ENCODE results near the gene NSF.
"Not testable (repeated sequence)": the region's sequence is repeated elsewhere in the genome, so short reads cannot be mapped to it uniquely, and the experiment has no call there.

NSF gene

DNA sequence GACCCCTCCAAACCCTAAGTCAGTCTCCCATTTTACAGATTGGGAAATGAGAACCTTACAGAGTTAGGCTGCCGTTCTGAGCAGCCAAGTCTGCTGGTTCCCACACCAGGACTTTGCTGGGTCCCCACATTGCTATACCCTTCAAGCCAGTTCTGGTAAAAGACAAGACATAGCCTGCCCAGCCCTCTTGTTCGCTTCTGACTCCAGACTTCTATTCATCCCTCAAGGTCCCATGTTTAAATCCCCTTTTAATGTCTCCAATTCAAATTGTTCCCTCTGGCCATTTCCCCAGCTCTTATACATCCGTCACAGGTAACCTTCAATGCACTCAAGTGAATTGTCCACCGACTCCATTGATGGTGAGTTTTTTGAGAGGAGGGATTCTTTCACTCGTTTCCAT, 197.8 kb downstream of the NSF start:
- DNase-seq (ENCODE audit: low read depth), result no peak
- no peak overlapping the region for H3K4me3 ChIP-seq (ENCODE audit: low read depth, low read length)
- TF ChIP-seq, protein P1, sequence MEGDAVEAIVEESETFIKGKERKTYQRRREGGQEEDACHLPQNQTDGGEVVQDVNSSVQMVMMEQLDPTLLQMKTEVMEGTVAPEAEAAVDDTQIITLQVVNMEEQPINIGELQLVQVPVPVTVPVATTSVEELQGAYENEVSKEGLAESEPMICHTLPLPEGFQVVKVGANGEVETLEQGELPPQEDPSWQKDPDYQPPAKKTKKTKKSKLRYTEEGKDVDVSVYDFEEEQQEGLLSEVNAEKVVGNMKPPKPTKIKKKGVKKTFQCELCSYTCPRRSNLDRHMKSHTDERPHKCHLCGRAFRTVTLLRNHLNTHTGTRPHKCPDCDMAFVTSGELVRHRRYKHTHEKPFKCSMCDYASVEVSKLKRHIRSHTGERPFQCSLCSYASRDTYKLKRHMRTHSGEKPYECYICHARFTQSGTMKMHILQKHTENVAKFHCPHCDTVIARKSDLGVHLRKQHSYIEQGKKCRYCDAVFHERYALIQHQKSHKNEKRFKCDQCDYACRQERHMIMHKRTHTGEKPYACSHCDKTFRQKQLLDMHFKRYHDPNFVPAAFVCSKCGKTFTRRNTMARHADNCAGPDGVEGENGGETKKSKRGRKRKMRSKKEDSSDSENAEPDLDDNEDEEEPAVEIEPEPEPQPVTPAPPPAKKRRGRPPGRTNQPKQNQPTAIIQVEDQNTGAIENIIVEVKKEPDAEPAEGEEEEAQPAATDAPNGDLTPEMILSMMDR (IDR thresholded peaks at IDR 0.05; ENCODE audit: insufficient read depth, low read depth, low read length, missing control alignments), result no peak

DNA sequence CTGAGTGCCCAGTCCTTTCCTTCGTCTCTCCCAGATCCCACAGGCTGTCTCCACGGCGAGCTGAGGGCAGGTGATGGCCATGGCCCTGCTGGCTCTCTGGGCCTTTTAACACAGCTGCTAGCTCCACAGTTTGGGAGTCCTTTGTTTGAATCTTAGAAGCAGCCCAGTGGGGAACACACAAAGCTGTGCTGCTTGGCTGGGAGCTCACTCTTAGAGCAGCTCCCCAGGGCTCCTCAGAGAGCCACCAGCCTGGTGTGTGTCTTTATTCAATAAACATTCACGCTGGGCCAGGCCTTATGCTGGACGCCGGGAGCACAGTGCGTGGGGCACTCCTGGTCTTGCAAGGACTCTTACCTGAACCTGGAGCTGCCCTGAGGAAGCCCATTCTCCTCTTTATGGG, 198.3 kb downstream of the NSF start:
- TF ChIP-seq, protein P1 (IDR thresholded peaks at IDR 0.05; ENCODE audit: insufficient read depth, low read depth, low read length, missing control alignments), result no peak
- no peak overlapping the region for H3K4me3 ChIP-seq (ENCODE audit: low read depth, low read length)
- DNase-seq (ENCODE audit: low read depth), result no peak

DNA sequence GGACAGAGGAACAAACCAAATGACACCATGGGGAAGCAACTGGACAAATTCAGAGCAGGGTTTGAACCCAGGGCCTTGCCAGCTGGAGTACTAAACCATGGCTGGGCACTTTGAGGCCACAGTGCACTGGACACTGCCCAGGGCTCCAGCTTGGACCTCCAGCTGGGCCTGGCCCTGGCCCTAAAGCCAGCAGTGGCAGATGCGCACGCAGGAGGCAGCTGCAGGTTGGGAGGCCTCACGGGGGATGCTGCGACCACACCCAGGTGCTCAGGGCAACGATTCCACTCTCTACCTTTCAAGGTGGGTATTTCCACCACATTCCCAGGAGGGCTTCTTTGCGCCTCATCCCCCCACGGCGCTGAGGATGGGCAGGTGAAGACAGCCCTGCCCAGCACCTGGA, 199.1 kb downstream of the NSF start:
- no peak for DNase-seq (ENCODE audit: low read depth)
- TF ChIP-seq, protein P1 (IDR thresholded peaks at IDR 0.05; ENCODE audit: insufficient read depth, low read depth, low read length, missing control alignments), result no peak
- H3K4me3 ChIP-seq (ENCODE audit: low read depth, low read length), result no peak overlapping the region

DNA sequence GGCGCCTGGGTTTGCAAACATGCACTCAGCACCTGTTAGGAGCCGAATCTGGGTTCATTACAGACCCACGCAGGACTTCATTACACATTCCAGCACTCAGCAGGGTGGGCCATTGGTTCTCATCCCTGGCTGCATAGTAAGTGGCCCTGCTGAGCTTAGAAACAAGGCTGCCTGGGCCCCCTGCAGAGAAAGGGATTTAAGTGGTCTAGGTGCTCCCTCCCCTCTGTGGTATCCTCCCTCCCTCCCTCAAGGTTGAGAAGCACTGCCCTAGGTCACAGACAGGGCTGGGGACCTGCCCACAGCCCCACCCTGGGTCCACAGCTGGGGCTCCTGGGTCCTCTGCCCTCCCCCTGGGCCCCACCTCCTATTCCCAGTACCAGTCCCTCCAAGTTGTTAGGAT, 199.7 kb downstream of the NSF start:
- no peak overlapping the region for H3K4me3 ChIP-seq (ENCODE audit: low read depth, low read length)
- TF ChIP-seq, protein P1 (IDR thresholded peaks at IDR 0.05; ENCODE audit: insufficient read depth, low read depth, low read length, missing control alignments), result no peak
- no peak for DNase-seq (ENCODE audit: low read depth)

DNA sequence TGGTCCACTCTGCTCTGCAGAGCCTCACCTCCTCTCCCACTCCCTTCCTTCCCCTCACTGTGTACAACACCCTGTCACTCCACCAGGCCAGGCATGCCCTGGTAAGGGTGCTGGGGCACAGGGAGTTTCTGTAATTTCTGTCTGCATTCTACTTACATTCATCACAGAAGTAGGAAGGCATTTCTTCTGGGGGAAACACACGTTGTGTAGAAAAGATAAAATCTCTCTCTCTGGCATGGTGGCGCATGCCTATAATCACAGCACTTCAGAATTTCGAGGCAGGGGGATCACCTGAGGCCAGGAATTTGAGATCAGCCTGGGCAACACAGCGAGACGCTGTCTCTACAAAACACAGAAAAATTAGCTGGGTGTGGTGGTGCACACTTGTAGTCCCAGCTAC, 201.1 kb downstream of the NSF start:
- no peak for DNase-seq (ENCODE audit: low read depth)
- TF ChIP-seq, protein P1 (IDR thresholded peaks at IDR 0.05; ENCODE audit: insufficient read depth, low read depth, low read length, missing control alignments), result no peak
- H3K4me3 ChIP-seq (ENCODE audit: low read depth, low read length), result no peak overlapping the region

DNA sequence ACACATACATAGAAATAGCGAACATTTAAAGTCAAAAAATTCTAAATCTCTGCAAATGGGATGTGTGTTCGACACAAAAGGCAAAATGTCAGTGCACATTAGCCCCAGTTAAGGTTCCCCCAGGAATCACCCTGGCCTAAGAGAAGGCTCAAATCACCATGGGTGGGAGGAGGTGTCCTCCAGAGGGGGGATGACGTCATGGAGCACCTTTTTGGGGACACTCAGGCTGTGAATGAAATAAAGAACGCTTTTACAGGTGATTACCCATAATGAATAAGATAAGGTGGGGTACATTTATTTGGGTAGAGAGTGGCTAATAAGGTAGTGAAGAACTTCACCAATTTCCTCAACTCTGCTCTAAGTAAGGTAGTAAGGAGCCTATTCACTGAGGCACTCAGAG, 201.6 kb downstream of the NSF start:
- no peak for DNase-seq (ENCODE audit: low read depth)
- no peak overlapping the region for H3K4me3 ChIP-seq (ENCODE audit: low read depth, low read length)
- TF ChIP-seq, protein P1 (IDR thresholded peaks at IDR 0.05; ENCODE audit: insufficient read depth, low read depth, low read length, missing control alignments), result no peak

DNA sequence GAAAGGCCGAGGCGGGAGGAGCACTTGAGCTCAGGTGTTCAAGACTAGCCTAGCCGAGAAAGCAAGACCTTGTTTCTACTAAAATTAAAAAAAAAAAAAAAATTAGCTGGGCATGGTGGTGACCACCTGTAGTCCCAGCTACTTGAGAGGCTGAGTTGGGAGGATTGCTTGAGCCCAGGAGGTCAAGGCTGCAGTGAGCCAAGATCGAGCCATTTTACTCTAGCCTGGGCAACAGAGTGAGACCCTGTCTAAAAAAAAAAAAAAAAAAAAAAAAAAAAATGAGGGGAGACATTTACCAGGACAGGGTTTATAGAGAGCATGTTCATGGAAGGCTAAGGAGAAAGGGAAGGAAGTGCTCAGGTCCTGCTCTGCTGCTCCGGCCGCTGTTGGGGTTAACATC, 202.6 kb downstream of the NSF start:
- not testable (repeated sequence) for DNase-seq (ENCODE audit: low read depth); H3K4me3 ChIP-seq (ENCODE audit: low read depth, low read length)

DNA sequence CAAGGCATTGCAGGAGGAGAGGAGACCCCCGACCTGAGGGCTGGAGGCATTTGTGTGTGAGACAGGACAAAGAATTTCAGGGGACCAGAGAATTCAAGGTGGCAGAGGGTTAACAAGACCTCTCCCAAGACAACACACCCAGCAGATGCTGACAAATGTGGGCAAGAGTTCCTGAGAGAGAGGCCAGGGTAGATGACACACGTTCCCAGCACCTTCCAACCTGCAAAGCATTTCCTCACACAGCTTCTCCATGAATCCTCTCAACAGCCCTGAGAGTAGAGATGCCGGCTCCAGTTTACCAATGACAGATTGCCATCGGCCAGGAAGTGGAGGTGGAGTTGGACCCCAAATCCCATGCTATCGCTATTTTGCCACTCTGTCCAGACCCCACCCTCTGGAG, 203.1 kb downstream of the NSF start:
- DNase-seq (ENCODE audit: low read depth), result no peak
- TF ChIP-seq, protein P1 (IDR thresholded peaks at IDR 0.05; ENCODE audit: insufficient read depth, low read depth, low read length, missing control alignments), result no peak
- no peak overlapping the region for H3K4me3 ChIP-seq (ENCODE audit: low read depth, low read length)

All from GM12865 (cell line).